Common myeloid progenitor, CD34-positive (primary cell): ENCODE measurements around the gene AFG1L.
A peak's percentile ranks its signal among the peaks of the same experiment; 100 is the strongest.

ENCODE experiments used
- CTCF ChIA-PET: fragments of 350-600 bp; sonication (Branson Sonifier 250); formaldehyde crosslinking; loops from one replicate; lab custom pipeline; 2021; ENCODE audit warnings: antibody characterized with exemption; lab: Charles Lee
- POLR2A ChIA-PET: fragments of 350-600 bp; sonication (Branson Sonifier 250); formaldehyde crosslinking; loops from one replicate; lab custom pipeline; 2021; ENCODE audit warnings: antibody characterized with exemption; lab: Charles Lee
- DNase-seq, 3 donors: peaks; one replicate each; pipeline versions ENCODE4 v3.0.0 to v3.0.0-alpha.2; 2013
- H3K27ac ChIP-seq, 2 experiments: 1 replicate in 1 of 2; 2 replicates in 1 of 2; pipeline ENCODE4 v1.7.0; 2013; ENCODE audit warnings: inconsistent platforms in 2 of 2, low read length in 2 of 2, mild to moderate bottlenecking in 2 of 2, low read depth in 1 of 2, moderate library complexity in 1 of 2; ENCODE audit not compliant: severe bottlenecking in 2 of 2, insufficient read depth in 1 of 2, poor library complexity in 1 of 2
- H3K27me3 ChIP-seq, 5 experiments: replicated peaks in 2 of 5; 1 replicate in 3 of 5; 2 replicates in 2 of 5; pipeline versions ENCODE4 v1.6.1 to v1.7.0; 2013; ENCODE audit warnings: low read length in 4 of 5, mild to moderate bottlenecking in 2 of 5, moderate library complexity in 2 of 5, inconsistent platforms in 1 of 5; ENCODE audit not compliant: insufficient read depth in 5 of 5, control insufficient read depth in 4 of 5
- H3K36me3 ChIP-seq, 4 experiments: 1 replicate in 2 of 4; 2 replicates in 2 of 4; pipeline versions ENCODE4 v1.6.1 to v1.7.0; 2013; ENCODE audit warnings: low read length in 3 of 4, control low read depth in 1 of 4, mild to moderate bottlenecking in 1 of 4; ENCODE audit not compliant: control insufficient read depth in 4 of 4, insufficient read depth in 4 of 4
- H3K4me1 ChIP-seq, 4 experiments: 1 replicate in 3 of 4; 2 replicates in 1 of 4; pipeline versions ENCODE4 v1.6.1 to v1.7.1; 2013; ENCODE audit warnings: low read length in 3 of 4, mild to moderate bottlenecking in 3 of 4, control low read depth in 1 of 4, inconsistent platforms in 1 of 4, moderate library complexity in 1 of 4; ENCODE audit not compliant: control insufficient read depth in 4 of 4, insufficient read depth in 4 of 4; ENCODE audit errors: control extremely low read depth in 1 of 4
- H3K4me3 ChIP-seq, 7 experiments: 1 replicate in 4 of 7; 2 replicates in 3 of 7; pipeline versions ENCODE4 v1.5.1 to v1.7.0; 2013; ENCODE audit warnings: mild to moderate bottlenecking in 7 of 7, low read length in 6 of 7, moderate library complexity in 6 of 7, inconsistent platforms in 2 of 7, low read depth in 2 of 7, control low read depth in 1 of 7; ENCODE audit not compliant: insufficient read depth in 4 of 7, control insufficient read depth in 1 of 7; ENCODE audit errors: extremely low read depth in 1 of 7
- H3K9me3 ChIP-seq, 5 experiments: 1 replicate in 4 of 5; 2 replicates in 1 of 5; pipeline versions ENCODE4 v1.6.1 to v1.7.1; 2013; ENCODE audit warnings: low read length in 4 of 5, mild to moderate bottlenecking in 2 of 5, inconsistent platforms in 1 of 5, low read depth in 1 of 5, moderate library complexity in 1 of 5; ENCODE audit not compliant: control insufficient read depth in 4 of 5, insufficient read depth in 2 of 5; ENCODE audit errors: control extremely low read depth in 1 of 5
- WGBS: methylation state at CpG from one replicate; pipeline ENCODE4 v1.1.5; 2013; ENCODE audit not compliant: insufficient coverage; 5-methylcytosine and 5-hydroxymethylcytosine counted together

AFG1L gene

DNA sequence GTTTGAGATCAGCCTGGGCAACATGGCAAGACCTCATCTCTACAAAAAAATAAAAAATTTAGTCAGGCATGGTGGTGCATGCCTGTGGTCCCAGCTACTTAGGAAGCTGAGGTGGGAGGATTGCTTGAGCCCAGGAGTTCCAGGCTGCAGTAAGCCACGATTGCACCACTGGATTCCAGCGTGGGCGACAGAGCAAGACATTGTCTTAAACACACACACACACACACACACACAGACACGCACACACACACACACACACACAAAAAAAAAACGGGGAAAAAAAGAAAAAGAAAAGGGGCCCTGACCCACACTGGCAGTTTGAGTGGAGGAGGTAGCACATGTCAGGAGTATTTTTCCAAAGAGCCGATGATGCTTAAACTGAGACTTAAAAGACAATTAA lies 122.2 kb downstream of the AFG1L start:
- Histone ChIP-seq H3K9me3 (no peaks in the 10 kb centered on the region), H3K27ac (no peak overlapping the region), H3K27me3 (no peaks in the 10 kb centered on the region), H3K4me3 (no peak overlapping the region), H3K4me1 (no peaks in the 10 kb centered on the region), H3K36me3 (no peaks in the 10 kb centered on the region)
- DNase-seq: no peak
- ChIA-PET CTCF (no interaction called here), POLR2A (no interaction called here)
- 100% methylated on average over 1 of the region's 6 CpGs for WGBS

DNA sequence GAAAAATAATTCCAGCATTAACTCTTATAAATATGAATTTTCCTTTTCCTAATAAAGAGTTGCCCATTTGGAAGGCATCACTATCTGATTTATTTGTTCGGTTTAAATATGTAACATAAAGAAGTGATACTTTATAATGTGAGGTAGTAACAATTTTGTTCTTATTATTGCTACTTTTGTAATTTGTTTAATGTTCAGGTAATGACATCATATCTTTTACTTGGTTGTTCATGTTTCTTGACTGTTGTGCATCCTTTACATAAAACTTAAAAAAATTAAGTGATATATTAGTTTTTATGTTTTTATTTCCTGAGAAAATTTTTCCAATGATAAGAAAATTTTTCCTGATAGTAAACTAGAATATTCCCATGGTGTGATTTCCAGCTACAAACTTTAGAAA lies 124.6 kb downstream of the AFG1L start:
- no peak for DNase-seq
- Histone ChIP-seq H3K27me3 (no peaks in the 10 kb centered on the region), H3K9me3 (no peaks in the 10 kb centered on the region), H3K4me3 (no peak overlapping the region), H3K36me3 (no peaks in the 10 kb centered on the region), H3K27ac (no peak overlapping the region), H3K4me1 (no peaks in the 10 kb centered on the region)
- ChIA-PET CTCF (interaction anchor here (1.2 to 1.4 kb wide), 2 partner anchors 11 to 21 kb away, joined by 3 to 5 read pairs; no protein-coding TSS in a partner anchor), POLR2A (no interaction called here)
- WGBS: no CpG with 5 or more reads among the region's 1 CpG

DNA sequence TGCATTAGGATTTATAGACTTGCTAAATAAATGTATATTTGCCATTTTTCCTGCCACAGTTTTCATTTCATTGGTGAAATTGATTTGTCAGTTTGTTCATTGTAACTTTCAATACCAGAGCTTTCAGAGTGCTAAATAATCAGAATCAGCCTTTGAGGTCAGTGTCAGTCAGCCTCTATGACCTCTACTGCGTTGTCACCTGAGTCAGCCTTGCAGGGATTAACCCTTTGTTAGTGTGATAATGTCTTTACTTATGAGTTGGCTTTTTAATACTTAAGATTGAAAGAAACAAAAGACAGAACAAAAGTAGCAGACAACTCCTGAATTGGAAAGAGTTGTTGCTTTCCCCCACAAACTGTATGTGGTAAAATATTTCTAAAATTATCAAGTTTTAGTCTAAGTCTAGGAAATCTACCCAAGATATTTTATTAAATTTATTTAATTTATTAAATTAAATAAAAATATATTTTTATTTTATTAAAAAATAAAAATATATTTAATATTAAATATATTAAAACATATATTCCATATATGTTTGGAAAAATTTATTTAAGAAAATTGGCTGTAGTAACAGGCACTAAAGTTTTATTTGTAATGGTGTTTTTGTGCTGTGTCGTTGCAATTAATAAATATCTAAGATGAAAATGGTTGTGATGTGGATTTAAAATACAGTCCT lies 125.2 kb downstream of the AFG1L start:
- WGBS: 86% methylated on average over 1 of the region's 2 CpGs
- H3K27me3 ChIP-seq: no peaks in the 10 kb centered on the region
- ChIA-PET POLR2A (no interaction called here), CTCF (interaction anchor here (1.4 kb wide), 1 partner anchor 10 kb away, joined by 3 read pairs; no protein-coding TSS in a partner anchor)
- H3K4me3 ChIP-seq: no peak overlapping the region
- no peak overlapping the region for H3K27ac ChIP-seq
- H3K9me3 ChIP-seq: no peaks in the 10 kb centered on the region
- DNase-seq: no peak
- H3K4me1 ChIP-seq: no peaks in the 10 kb centered on the region
- no peaks in the 10 kb centered on the region for H3K36me3 ChIP-seq

DNA sequence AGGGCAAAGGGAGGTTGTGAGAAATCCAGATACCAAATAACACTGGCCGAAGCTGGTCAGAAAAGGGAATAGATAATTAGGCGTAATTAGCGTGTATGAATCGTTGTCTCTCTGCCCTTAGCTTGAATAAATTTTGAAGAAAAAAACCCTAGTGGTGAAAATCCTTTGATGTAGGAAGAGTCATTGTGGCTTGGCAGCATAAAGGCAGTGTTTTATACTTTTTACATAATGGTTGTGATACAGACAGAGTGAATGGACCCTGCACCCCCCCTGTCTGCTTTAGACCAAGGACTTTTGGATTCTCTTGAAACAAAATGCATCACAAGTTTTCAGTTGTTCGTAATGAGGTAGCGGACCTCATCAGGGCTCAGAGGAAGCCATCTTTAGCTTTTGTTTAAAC lies 126.5 kb downstream of the AFG1L start:
- WGBS: 93% methylated on average over 5 of the region's 6 CpGs
- H3K36me3 ChIP-seq: no peaks in the 10 kb centered on the region
- H3K9me3 ChIP-seq: no peaks in the 10 kb centered on the region
- CTCF ChIA-PET: interaction anchor here (1.3 kb wide), 1 partner anchor 18 kb away, joined by 3 read pairs; no protein-coding TSS in a partner anchor
- peak in 2 of 3 donors; percentile 43 to 55 for DNase-seq
- POLR2A ChIA-PET: no interaction called here
- no peaks in the 10 kb centered on the region for H3K27me3 ChIP-seq
- H3K4me3 ChIP-seq: no peak overlapping the region
- H3K4me1 ChIP-seq: no peaks in the 10 kb centered on the region
- no peak overlapping the region for H3K27ac ChIP-seq

DNA sequence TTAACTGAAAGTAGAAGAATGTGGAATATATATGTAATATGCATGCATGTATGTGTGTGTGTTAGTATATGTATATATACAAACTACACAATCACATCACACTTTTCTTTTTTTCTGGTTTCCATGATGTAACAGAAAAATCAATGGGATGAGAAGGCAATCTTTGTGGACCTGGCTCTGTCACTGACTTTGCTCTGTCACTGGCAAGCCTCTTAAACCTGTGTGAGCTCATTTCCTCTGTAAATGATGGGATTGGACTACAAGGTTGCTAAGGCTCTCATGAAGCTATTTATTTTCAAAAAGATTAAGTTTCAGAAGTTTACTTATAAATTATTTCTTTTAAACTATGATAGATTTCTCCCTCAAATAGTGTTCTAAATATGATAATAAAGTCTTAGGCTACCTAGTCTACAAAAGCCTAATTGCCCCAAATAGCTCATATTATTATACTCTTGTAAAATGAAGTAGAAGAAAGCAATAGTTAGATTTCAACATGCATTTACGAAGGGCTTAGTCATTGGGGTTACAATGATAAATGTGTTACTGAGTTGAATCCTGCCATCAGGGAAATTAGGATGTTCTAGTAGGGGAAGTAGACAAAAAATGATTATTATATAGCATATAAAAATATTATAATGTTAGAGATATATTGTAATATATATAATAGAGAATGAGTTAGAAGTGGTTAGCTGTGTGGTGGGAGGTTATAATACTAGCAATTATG lies 129.3 kb downstream of the AFG1L start:
- Histone ChIP-seq H3K9me3 (no peaks in the 10 kb centered on the region), H3K36me3 (no peaks in the 10 kb centered on the region), H3K27ac (no peak overlapping the region), H3K4me3 (no peak overlapping the region), H3K4me1 (no peaks in the 10 kb centered on the region), H3K27me3 (no peaks in the 10 kb centered on the region)
- no CpG with 5 or more reads among the region's 1 CpG for WGBS
- POLR2A ChIA-PET: no interaction called here
- CTCF ChIA-PET: no interaction called here
- DNase-seq: peak in 2 of 3 donors; percentile 55 to 69

DNA sequence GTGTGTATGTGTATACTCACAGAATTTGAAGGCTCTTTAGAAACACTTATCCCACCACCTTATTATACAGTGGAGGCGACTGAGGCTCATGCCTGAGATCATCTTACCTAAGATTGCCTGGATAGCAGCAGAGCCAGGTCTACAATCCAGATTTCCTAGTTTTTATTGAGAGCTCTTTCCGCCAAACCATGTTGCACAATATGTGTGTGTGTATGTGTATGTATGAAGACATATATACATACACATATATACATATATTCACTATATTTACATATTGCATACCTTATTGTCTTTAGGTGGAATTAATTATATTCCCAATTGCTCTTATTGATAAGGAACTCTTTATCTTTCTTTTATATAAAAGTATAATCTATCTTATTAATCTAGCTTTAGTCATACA lies 130.6 kb downstream of the AFG1L start:
- WGBS: no CpG with 5 or more reads among the region's 2 CpGs

DNA sequence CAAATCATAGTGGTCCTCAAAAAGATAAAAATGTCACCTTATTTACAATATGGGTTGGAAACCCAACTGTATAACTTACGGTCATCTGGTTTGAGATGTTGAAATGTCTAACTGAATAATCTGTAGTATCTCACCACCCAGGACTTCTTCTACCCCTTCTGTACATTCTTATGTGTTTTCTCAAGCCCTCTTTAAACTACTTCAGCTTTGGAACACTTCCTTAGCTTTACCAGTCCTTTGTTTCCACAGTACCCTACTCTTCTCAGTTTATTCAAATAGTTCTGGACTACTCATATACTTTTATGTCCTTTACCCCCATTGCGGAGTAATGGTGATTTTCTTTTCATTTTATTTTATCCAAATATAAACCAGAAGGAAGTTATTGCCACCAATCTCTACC lies 137.3 kb downstream of the AFG1L start:
- DNase-seq: no peak
- Histone ChIP-seq H3K27me3 (no peaks in the 10 kb centered on the region), H3K4me3 (no peak overlapping the region), H3K9me3 (no peaks in the 10 kb centered on the region), H3K36me3 (no peaks in the 10 kb centered on the region), H3K27ac (no peak overlapping the region), H3K4me1 (peaks cover 0 to 9% (median 1%) of the 10 kb centered on the region in 4 experiments)
- CTCF ChIA-PET: interaction anchor here (1.3 to 2.4 kb wide), 2 partner anchors 10 to 16 kb away, joined by 3 to 6 read pairs; no protein-coding TSS in a partner anchor
- POLR2A ChIA-PET: interaction anchor here (0.6 kb wide), 1 partner anchor 1181 kb away, joined by 3 read pairs; no protein-coding TSS in a partner anchor
- 100% methylated on average over 1 of the region's 2 CpGs for WGBS

More for the DNA sequence above, 130.6 kb downstream of the AFG1L start:
- no peak overlapping the region for H3K4me3 ChIP-seq
- H3K36me3 ChIP-seq: no peaks in the 10 kb centered on the region
- H3K4me1 ChIP-seq: no peaks in the 10 kb centered on the region
- DNase-seq: no peak
- H3K27ac ChIP-seq: no peak overlapping the region
- H3K9me3 ChIP-seq: no peaks in the 10 kb centered on the region
- H3K27me3 ChIP-seq: no peaks in the 10 kb centered on the region
- ChIA-PET POLR2A (interaction anchor here (0.7 kb wide), 1 partner anchor 64 kb away, joined by 4 read pairs; no protein-coding TSS in a partner anchor), CTCF (no interaction called here)
